Osteocyte (in vitro differentiated cells): ENCODE results near the gene KCTD18. TPM values are rescaled to one million over a fixed set of nuclear protein-coding genes. Genes with fewer than 3 reads are reported as not detected.

ENCODE experiments used
- DNase-seq: peaks from one replicate; pipeline ENCODE4 v3.0.0; 2021; ENCODE audit warnings: mixed read lengths; ENCODE audit not compliant: unreplicated experiment; ENCODE audit errors: extremely low spot score
- H3K27ac Mint-ChIP-seq: one replicate; pipeline ENCODE4 v1.8.0; 2021; ENCODE audit warnings: mild to moderate bottlenecking, mixed read lengths; ENCODE audit not compliant: unreplicated experiment
- H3K27me3 Mint-ChIP-seq: one replicate; pipeline ENCODE4 v1.8.0; 2021; ENCODE audit warnings: mixed read lengths; ENCODE audit not compliant: unreplicated experiment
- H3K36me3 Mint-ChIP-seq: one replicate; pipeline ENCODE4 v1.8.0; 2021; ENCODE audit warnings: mixed read lengths; ENCODE audit not compliant: unreplicated experiment
- H3K4me1 Mint-ChIP-seq: one replicate; pipeline ENCODE4 v1.8.0; 2021; ENCODE audit warnings: mixed read lengths; ENCODE audit not compliant: unreplicated experiment
- H3K4me3 Mint-ChIP-seq: one replicate; pipeline ENCODE4 v1.8.0; 2021; ENCODE audit warnings: mild to moderate bottlenecking, moderate library complexity, mixed read lengths; ENCODE audit not compliant: unreplicated experiment
- H3K9me3 Mint-ChIP-seq: one replicate; pipeline ENCODE4 v1.8.0; 2021; ENCODE audit warnings: mixed read lengths; ENCODE audit not compliant: unreplicated experiment
- total RNA-seq: library from RNA; stranded (reverse); gene quantifications from 2 replicates; pipeline ENCODE4 v1.2.1, GENCODE V29; 2021
- TF ChIP-seq, protein P1 (sequence below): fragments of 200-600 bp; sonication (generic); IDR thresholded peaks from 2 replicates; pipeline ENCODE4 v1.5.0; 2021; ENCODE audit warnings: antibody characterized with exemption, mild to moderate bottlenecking, moderate library complexity

KCTD18 gene
- total RNA-seq, 1 donor from 2014 or later = 19.1 TPM

- H3K27me3 Mint-ChIP-seq = no peaks in the 10 kb centered on the region
- H3K9me3 Mint-ChIP-seq = no peaks in the 10 kb centered on the region
- TF ChIP-seq, protein P1, sequence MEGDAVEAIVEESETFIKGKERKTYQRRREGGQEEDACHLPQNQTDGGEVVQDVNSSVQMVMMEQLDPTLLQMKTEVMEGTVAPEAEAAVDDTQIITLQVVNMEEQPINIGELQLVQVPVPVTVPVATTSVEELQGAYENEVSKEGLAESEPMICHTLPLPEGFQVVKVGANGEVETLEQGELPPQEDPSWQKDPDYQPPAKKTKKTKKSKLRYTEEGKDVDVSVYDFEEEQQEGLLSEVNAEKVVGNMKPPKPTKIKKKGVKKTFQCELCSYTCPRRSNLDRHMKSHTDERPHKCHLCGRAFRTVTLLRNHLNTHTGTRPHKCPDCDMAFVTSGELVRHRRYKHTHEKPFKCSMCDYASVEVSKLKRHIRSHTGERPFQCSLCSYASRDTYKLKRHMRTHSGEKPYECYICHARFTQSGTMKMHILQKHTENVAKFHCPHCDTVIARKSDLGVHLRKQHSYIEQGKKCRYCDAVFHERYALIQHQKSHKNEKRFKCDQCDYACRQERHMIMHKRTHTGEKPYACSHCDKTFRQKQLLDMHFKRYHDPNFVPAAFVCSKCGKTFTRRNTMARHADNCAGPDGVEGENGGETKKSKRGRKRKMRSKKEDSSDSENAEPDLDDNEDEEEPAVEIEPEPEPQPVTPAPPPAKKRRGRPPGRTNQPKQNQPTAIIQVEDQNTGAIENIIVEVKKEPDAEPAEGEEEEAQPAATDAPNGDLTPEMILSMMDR = no peak
- H3K4me1 Mint-ChIP-seq = peaks cover 25% of the 10 kb centered on the region
- DNase-seq = no peak
- H3K27ac Mint-ChIP-seq = no peak overlapping the region
- H3K4me3 Mint-ChIP-seq = no peak overlapping the region
- H3K36me3 Mint-ChIP-seq = peaks cover 55% of the 10 kb centered on the region
These were observed 66.0 kb downstream of the KCTD18 start for GRCh38 chr2:200443916-200444315.

GRCh38 chr2:200443376-200443775, 66.5 kb downstream of the KCTD18 start:
- peaks cover 59% of the 10 kb centered on the region for H3K36me3 Mint-ChIP-seq
- no peak overlapping the region for H3K4me3 Mint-ChIP-seq
- TF ChIP-seq, protein P1 = no peak
- H3K4me1 Mint-ChIP-seq = peaks cover 27% of the 10 kb centered on the region
- H3K27ac Mint-ChIP-seq = peak overlapping the region; percentile 6
- H3K9me3 Mint-ChIP-seq = no peaks in the 10 kb centered on the region
- H3K27me3 Mint-ChIP-seq = no peaks in the 10 kb centered on the region
- DNase-seq = no peak

DNA sequence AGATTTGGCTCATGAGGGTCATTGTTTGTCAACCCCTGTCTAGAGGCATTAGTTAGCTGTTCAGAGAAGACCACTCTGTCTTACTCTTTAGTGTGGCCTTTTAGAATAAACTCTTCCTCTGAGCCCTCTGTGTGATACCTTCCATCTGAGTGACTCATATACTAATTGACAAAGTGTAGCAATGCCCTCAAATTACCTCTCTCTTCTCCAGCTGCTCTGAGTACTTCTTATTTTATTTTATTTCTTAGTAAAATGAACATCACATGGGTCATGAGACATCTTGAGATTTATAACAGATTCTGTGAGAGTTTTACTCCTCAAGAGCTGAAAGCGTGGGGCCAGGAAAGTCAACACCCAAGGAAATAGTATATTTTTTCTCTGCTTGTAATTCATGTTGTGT, 67.4 kb downstream of the KCTD18 start:
- H3K4me1 Mint-ChIP-seq = peaks cover 27% of the 10 kb centered on the region
- H3K36me3 Mint-ChIP-seq = peaks cover 66% of the 10 kb centered on the region
- H3K27me3 Mint-ChIP-seq = no peaks in the 10 kb centered on the region
- no peak for DNase-seq
- H3K27ac Mint-ChIP-seq = peak overlapping the region; percentile 21
- no peak overlapping the region for H3K4me3 Mint-ChIP-seq
- TF ChIP-seq, protein P1 = no peak
- H3K9me3 Mint-ChIP-seq = no peaks in the 10 kb centered on the region

DNA sequence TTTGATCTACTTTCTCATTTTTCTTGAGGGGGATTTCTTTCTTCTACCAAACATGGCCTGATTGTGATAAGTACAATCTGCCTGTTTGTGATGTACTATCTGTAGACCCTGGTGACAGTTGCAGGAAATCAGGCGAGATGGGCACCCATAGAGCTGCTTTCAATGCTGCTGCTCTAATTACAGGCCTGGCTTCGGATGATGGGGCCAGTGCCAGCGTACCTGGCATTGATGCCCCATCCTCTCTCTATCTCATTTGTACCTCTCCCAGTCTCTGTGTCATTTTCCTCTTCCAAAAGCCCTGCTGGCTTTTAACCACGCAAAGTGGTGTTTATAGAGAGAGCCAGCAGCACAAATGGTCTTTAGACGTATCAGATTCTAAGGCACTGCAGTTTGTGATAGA, 69.9 kb downstream of the KCTD18 start:
- Mint-ChIP-seq H3K4me3 (no peak overlapping the region), H3K36me3 (peaks cover 72% of the 10 kb centered on the region), H3K27ac (peak overlapping the region; percentile 13), H3K27me3 (no peaks in the 10 kb centered on the region), H3K4me1 (peaks cover 18% of the 10 kb centered on the region), H3K9me3 (peaks cover 9% of the 10 kb centered on the region)
- TF ChIP-seq, protein P1 = no peak
- no peak for DNase-seq

Other genes with a start within 250 kb of the KCTD18 start
- 152 and 155 TPM in 2 replicates for gene SPATS2L, start 203.4 kb downstream of the KCTD18 start, total RNA-seq
- 5.2 and 5.7 TPM in 2 replicates for gene SGO2, start 16.1 kb upstream of the KCTD18 start, total RNA-seq
- gene AOX1, start 75.9 kb upstream of the KCTD18 start, total RNA-seq = 0.97 and 1.7 TPM in 2 replicates